ENCODE data around the gene CBX2.

- no peak for TF ChIP-seq GATA2 (CRISPR knock-in tag; IDR thresholded peaks at IDR 0.05)
- peak; percentile 50; the same call in 1 of the 2 replicates for TF ChIP-seq YY1 (IDR thresholded peaks at IDR 0.05; ENCODE audit: low read depth)
- peak; percentile 61; the same call in 1 of the 2 replicates for TF ChIP-seq TAF1 (IDR thresholded peaks at IDR 0.05; ENCODE audit: borderline replicate concordance, low read depth, low read length)
- TF ChIP-seq, protein P1, sequence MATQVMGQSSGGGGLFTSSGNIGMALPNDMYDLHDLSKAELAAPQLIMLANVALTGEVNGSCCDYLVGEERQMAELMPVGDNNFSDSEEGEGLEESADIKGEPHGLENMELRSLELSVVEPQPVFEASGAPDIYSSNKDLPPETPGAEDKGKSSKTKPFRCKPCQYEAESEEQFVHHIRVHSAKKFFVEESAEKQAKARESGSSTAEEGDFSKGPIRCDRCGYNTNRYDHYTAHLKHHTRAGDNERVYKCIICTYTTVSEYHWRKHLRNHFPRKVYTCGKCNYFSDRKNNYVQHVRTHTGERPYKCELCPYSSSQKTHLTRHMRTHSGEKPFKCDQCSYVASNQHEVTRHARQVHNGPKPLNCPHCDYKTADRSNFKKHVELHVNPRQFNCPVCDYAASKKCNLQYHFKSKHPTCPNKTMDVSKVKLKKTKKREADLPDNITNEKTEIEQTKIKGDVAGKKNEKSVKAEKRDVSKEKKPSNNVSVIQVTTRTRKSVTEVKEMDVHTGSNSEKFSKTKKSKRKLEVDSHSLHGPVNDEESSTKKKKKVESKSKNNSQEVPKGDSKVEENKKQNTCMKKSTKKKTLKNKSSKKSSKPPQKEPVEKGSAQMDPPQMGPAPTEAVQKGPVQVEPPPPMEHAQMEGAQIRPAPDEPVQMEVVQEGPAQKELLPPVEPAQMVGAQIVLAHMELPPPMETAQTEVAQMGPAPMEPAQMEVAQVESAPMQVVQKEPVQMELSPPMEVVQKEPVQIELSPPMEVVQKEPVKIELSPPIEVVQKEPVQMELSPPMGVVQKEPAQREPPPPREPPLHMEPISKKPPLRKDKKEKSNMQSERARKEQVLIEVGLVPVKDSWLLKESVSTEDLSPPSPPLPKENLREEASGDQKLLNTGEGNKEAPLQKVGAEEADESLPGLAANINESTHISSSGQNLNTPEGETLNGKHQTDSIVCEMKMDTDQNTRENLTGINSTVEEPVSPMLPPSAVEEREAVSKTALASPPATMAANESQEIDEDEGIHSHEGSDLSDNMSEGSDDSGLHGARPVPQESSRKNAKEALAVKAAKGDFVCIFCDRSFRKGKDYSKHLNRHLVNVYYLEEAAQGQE (IDR thresholded peaks at IDR 0.05; ENCODE audit: low read depth, low read length), result peak; percentile 29; the same call in 1 of the 2 replicates
- TF ChIP-seq CTCF (IDR thresholded peaks at IDR 0.05), result peak; percentile 75
These were observed 641 bp upstream of the CBX2 start for GRCh38 chr17:79777120-79777893.

All from SK-N-SH (cell line).